Activated CD4-positive, alpha-beta T cell treated with anti-CD3 and anti-CD28 coated beads, Interleukin-2, amount 50 U/mL, for 4 hours (primary cell): ENCODE results near the gene HBEGF.

Experiments used
- DNase-seq, 2 experiments: peaks; one replicate each; pipeline ENCODE4 v3.0.0-alpha.2; 2020

The HBEGF gene

DNA sequence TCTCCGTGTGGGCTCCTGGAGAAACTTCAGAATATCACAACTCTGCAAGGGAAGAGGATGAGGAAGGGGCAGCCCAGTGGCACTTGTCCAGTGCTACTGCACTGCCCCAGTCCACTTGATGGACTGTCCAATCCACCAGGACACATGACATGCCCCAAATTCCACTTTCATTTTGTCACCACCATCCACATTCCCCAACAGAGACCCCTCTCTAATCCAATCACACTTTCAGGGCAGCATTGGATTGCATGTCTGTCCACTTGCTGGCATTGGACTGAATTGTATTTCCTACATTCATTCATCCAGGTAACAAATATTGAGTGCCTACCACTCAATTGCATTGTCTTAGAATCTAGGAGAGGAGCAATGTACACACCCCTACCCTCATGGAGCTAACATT is 14.8 kb downstream of the HBEGF start:
- DNase-seq = no peak

DNA sequence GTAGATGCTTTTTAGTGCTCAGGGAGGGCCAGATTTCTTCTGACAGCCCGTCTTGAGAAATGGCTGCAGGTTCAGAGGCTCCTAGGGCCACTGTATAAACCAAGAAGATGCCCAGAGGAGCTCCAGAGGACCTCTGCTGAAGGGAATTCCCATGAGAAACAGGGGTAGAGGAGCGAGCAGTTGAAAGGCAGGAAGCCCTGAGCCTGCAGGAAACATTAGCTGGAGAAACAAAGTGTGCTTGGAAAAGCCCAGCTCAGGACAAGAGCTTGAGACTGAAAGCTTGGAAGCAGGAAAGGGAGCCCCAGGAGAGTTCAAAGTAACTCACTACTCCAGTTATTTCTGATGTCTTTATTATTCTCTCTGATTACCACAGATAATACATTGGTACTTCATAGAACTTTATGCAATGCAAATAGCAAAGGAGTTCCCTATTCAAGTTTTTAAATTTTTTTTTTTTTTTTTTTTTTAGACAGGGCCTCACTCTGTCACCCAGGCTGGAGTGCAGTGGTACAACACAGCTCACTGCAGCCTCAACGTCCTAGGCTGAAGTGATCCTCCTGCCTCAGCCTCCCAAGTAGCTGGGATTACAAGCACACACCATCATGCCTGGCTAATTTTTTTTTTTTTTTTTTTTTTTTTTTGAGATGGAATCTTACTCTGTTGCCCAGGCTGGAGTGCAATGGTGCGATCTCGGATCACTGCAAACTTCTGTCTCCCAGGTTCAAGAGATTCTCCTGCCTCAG is 16.5 kb downstream of the HBEGF start:
- no peak for DNase-seq

DNA sequence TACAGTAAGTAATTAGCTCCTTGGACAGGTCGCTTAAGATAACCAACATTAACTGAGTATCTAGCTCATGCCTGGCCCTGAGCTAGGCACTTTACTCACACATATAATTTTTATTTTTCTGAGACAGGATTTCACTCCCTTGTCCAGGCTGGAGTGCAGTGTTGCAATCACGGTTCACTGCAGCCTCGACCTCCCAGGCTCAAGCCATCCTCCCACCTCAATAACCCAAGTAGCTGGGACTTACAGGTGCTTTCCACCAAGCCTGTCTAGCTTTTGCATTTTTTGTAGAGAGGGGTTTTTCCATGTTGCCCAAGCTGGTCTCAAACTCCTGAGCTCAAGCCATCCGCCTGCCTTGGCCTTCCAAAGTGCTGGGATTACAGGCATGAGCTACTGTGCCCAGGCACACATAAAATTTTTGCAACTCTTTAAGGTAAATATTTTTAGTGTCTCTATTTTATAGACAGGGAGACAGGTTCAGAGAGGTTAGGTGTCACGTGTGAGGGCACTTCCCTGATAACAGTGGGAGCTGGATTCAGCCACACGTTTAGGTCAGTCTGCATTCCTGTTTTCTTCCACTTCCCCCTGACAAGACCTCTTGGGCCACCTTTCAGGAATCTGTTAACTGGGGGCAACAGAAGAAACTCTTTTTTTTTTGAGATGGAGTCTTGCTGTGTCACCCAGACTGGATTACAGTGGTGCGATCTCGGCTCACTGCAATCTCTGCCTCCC is 18.2 kb downstream of the HBEGF start:
- no peak for DNase-seq

DNA sequence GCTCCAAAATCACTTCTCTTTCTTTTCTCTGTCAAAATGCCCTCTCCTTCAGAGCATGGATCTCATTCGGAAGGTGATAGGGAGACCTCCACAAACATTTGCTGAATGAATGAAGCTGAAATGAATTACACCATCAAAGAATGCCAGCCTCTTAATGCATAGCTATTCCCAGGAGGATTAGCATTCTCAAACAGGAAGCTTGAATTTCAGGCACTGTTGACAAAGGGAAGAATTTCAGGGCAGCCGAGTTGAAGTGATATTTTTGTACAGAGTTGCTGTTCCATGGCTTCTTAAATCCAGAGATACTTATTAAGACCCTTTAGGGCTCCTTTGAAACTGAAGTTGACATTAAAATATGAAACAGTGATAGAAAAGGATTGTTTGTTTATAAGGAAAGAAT is 18.8 kb downstream of the HBEGF start:
- DNase-seq = no peak

DNA sequence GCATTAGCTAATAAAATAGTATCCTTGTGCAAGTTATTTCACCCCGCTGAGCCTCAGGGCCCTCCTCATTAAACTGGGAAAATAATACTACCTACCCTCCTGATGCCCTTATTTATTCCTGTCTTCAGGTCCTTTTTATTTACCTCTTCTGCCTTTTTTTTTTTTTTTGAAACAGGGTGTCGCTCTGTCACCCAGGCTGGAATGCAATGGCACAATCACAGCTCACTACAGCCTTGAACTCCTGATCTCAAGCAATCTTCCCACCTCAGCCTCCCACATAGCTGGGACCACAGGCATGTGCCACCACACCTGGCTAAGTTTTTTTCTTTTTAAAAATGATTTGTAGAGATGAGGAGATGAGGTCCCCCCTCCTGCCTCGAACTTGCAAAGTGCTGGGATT is 20.9 kb downstream of the HBEGF start:
- DNase-seq = no peak

DNA sequence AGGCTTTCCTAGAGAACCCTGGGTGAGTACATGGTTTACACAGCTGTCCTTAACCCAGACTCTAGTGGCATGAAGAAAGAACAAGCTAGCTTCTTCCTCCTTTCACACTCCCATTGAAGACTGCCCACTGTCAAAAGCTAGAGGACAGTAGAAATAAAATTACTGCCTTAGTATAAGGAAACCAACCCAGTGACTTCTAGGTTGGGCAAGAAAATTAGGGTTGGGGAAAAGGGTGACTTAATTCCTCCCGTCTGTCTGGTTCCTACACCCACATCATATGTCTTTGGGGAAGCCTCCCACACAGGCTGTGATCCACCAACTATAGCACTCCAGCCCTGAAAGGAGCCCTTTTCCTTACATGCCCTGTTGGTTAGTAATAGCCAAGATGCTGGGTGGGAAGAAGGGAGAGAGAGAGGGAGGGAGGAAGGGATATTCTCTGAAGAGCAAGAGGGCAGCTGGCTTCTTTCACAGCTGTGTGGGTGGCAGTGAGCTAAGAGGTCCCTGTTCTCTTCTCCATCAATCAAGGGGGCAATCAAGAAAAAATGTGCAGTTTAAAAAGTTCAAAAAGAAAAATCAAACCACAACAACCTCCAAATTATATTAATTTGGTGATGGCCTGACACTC is 21.7 kb downstream of the HBEGF start:
- no peak for DNase-seq

DNA sequence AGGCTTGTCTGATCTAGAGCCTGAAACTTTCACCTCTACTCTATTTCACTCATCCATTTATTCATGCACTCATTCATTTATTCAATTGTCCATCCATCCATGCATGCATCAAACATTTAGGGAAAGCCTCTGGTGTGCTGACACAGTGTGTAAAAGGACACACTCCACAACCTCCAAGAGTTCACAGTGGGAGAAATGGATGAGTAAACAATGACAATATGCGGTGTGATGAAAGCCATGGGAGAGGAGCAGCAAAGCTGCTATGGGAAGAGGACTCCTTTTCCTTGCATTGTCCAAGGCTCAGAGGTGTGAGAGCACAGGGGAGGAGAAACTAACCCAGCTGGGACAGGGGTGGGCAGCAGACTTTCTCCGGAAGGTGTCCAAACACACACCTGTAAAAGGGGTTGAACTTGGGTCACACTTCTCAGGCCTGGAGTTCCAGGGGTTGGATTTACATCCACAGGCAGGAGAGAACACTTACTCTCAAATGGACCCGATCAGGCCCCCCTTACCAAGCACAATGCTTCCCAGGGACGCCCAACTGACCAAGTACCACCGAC is 22.3 kb downstream of the HBEGF start:
- DNase-seq = no peak

DNA sequence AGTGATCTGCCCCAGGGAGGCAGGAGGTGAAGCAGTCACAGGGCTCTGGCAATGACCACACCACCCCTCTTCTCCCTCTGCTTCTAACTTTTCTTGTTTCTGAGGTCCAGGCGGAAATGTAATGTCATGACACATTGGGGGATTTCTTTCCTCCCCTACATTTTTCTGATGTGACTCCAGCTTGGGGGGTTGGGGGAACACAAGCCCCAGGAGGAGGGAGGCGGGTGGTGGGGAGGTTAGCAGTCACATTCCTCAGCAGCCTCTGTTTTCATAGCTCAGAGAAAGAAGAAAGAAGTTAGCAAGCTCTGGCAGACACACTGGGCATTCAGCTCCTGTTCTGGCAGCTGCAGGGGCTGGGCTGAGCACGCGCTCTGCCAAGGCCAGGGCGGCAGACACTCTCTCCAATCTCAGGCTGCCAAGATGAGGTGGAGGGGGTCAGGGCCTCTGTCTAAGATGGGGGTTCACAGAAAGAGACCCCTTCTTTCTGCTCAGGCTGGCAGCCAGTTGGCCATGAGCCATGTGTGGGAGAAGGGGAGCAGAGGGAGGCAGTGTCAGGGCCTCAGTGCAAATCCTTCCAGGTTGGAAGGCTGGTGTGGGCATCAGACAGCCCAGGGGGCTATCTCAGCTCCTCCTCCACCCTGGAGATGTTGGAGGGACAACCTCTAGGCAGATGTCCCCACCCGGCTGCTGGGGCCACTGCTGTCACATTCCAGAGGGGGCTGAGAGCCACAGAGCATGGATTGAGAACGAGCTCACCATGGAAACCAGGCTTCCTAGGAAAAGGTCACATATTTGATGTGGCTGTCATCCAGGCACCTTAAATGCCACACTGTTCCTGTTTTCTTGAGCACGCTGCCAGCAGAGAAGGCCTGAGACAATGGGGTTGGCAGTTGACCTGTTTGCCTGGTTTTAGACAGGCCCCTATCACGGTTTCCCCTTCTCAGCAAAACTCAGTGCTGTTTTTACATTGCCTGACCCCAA is 23.4 kb downstream of the HBEGF start:
- no peak for DNase-seq

DNA sequence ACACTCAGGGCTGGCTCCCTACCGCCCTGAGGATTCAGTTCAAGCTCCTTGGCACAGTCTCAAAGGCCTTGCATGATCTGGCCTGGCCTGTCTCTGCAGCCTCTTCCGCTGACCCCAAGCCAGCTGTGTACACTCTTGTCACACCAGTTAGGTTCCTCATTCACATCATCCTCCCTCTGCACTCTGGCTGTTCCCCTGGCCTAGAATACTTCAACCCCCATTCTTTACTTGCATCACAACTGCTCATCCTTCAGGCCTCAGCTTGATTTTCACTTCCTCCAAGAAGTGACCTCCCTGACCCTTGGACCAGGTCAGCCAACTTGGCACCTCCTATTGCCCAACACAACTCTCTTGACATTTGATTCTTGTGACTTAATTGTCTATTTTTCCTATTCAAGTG is 24.6 kb downstream of the HBEGF start:
- no peak for DNase-seq

DNA sequence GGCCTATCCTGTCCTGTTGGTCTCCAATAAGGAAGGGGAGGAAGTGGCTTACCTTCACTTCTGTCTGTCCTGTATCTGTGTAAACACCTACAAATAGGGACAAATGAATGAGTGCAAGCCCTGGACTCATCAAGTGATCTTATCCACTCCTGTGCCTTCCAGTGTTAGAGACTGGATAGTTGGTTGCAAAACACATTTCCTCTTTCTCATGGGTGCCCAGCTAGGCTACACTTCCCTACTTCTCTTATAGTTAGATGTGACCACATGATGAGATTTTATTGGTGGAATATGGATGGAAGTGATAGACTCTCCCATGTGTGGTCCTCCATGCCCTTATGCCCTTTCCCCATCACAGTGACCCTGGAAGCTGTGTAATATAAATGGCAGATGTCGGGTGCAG is 26.6 kb downstream of the HBEGF start:
- no peak for DNase-seq

DNA sequence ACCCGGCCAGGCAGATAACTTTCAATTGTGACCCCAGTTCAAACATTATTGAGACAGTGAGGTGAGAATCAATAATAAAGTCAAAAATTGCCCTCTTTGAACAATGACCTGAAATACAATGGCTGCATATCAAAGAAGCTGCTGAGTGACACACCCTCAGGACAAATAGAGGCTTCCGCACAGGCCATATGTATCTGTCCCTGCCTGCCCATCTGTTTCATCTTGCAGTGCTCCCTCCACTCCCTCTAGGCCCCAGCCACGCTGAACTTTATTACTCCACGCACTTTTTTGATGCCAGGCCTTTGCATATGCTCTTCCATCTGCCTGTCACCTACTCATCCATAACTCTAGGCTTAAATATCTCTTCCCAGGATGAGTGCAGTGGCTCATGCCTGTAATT is 27.6 kb downstream of the HBEGF start:
- no peak for DNase-seq

DNA sequence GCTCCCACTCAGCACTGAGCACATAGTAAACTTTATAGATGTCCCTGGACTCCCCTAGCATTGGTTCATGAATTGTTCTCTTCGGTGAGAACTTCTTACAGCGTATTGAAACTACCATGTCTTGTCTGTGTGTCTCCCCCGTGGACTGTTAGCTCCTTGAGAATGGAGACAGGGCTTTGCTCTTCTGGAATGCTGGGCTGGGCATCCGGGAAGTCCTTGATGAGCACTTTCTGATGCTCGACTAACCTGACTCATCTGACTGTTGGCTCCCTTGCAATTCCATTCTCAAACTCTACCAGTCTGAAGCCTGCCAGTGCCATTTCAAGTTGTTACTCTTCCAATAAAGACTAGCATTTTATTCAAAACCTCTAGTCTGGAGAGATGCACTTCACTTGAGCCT is 28.5 kb downstream of the HBEGF start:
- DNase-seq = no peak

DNA sequence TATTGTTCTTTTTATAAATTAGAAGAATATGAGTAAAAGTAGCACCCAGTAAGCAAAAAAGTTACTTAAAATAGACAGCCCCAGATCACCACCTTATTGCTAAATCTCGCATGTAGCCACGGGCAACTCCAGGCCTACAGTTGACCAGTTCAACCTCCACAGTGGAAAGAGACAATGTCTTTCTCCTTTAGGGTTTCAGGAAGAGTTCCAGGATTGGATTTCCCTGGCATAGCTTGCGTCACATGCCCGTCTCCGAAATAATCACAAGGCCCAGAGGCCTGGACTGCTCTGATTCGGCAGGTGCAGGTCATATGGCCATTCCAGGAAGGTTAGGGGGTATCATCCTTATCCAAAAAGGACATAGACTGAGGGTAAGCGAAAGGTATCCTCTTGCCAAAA is 33.6 kb downstream of the HBEGF start:
- DNase-seq = no peak

DNA sequence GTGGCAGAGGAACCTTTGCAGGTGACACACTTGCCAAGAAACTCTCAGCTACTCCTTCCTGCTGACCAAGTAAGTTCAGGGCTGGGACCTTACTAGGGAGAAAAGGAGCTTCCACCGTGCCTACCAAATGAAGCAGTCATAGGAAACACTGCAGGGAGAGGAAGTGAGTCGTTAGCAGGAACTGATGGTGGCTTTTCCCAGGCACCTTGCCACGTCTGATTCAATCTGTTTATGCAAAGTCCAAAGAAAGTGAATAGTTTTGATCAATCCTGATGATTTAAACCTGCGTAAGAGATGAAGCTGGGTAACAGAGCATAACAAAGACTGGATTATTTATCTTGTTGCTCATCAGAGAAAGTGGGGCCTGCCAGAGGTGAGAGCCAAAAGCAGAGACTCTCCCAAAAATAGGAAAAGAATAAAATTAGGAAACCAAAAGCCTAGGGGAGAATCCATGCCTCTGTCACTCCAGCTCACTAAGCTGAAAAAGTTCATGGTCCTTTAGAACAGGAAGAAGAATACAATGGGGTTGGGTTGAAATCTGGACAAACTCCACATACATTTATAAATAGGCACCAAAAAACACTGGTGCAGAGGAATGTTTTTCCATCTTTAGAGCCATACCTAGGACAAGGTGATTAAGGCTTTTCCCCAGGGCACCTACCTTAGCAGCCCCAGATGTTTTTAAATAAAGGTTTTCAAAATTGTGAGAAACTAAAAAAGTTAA is 34.2 kb downstream of the HBEGF start:
- no peak for DNase-seq

DNA sequence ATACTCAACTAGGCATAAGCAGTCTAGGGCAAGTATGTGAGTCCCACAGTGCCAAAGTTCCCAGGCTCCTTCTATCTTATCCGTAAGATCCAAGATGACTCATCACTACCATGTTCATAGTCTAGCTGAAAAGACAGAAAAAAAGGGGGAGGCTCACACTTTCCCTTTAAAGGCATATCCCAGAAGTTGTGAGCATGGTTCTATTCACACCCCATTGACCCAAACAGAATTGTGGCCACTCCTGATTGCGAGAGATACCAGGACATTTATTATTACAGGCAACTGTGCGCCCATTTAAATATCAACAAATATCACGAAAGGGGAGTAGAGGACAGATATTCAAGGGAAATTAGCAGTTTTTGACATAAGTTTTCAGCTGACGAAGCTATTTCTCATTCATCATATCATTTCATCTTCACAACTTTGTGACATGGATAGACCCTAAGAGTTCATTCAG is 35.4 kb downstream of the HBEGF start:
- no peak for DNase-seq

DNA sequence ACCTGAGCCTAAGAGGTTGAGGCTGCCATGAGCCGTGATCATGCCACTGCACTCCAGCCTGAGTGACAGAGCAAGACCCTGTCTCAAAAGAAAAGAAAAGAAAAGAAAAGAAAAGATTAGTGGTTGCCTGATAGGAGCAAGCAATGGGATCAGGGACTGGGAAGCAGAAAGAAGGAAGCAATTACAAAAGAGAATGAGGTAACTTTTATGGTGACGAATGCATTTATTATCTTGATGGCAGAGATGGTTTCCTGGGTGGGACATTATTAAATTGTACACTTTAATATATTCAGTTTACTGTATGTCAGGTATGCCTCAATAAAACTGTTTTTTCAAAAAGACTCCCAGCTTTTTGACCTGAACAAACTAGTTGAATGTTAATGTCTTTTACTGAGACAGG is 36.0 kb downstream of the HBEGF start:
- DNase-seq = no peak

DNA sequence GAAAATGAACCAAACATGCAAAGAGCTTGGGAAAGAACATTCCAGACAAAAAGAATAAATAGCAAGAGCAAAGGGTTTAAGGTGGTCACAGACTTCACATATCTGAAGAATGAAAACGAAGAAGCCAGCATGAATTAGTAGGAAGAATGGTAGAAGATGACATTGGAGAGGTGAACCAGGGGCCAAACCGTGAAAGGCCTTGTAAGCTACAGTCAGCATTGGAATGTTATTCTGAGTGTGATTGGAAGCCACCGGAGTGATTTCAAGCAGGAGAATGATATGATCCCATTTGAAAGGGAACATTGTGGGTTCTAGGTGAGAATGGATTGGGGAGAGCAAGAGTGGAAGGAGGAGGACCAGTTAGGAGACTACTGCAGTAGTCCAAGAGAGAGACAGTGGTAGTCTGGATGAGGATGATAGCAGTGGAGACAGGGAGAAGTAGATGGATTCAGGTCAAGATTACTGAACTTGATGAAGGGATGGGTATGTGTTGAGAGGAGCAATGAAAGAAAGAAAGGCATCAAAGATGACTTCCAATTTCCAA is 36.6 kb downstream of the HBEGF start:
- DNase-seq = no peak

DNA sequence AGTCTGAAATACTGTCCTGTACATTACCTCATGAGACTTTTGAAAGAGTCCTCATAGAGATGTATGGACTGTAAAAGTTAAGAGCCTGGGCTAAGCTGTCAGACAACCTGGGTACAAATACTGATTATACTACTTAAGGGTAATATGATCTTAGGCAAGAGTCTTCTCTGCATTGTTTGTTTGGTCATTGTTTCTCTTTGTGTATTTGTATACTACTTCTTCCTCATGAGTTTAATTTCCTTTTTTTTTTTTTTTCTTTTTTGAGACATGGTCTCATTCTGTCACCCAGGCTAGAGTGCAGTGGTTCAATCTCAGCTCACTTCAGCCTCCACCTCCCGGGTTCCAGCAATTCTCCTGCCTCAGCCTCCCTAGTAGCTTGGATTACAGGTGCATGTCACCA is 40.9 kb downstream of the HBEGF start:
- no peak for DNase-seq

DNA sequence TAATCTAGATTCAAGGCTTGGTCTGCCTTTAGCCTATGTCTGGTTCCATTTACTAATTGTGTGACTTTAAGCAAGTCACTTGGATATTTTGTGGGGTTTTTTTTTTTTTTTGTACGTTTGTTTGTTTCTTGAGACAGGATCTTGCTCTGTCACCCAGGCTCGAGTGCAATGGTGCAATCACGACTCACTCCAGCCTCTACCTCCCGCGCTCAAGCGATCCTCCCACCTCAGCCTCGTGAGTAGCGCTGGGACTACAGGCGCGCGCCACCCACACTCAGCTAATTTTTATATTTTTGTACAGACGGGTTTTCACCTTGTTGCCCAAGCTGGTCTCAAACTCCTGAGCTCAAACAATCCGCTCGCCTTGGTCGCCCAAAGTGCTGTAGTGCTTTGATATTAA is 42.4 kb downstream of the HBEGF start:
- no peak for DNase-seq

DNA sequence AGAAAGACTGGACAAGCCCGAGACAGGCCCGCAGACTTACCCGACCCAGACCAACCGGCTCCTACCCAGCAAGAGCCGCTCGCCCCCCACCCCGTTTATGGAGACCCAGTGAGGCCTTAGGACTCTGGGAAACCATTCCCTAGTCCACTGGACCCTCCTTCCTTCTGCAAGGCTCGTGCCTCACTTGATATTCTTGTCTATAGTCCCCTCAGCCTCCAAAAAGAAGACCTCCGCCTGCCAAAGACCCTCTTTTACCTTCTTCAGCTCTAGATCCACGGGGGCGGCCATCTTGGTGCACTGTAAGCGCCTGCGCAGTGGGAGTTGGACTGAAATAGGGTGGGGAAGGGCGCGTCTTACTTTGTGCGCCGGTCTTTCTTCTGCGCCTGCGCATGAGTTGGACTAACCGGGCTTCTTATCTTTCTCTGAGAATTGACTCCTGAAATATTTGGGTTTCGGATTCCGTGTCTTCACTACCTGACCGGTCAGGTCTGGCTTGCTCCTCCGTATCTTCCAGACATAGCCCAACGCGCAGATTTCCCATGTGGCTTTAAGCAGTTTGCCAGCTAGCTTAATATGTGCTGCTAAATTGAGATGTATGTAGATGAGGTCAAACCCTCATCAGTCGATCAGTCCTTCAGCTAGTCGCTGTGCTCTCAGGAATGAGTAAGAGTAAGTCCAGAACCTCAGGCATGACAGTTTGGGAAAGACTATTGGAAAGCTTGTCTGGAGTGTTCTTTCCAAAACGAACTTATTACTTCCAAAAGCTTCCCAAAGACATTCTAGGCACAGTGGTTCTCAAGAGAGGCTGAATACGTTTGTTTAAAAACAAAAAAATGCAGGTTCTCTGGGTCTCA is 43.4 kb downstream of the HBEGF start, which contains the start of gene PFDN1:
Gene PFDN1 (minus strand): TSS at position 316 of the 854 bp plus-strand sequence. CDS start 28 bp downstream, at position 288.
- DNase-seq = peak; percentile 86 to 89
